Stimulated activated naive CD8-positive, alpha-beta T cell treated with anti-CD3 and anti-CD28 coated beads, Interleukin-15, Interleukin-2, amounts not matched to agents 100 ng/mL and 50 ng/mL, for 24 hours (primary cell): ENCODE results near the gene WFIKKN1.

Source experiments
- H3K27ac Mint-ChIP-seq: one replicate; pipeline ENCODE4 v1.8.0; 2021; ENCODE audit warnings: mild to moderate bottlenecking, mixed read lengths
- H3K27me3 Mint-ChIP-seq: one replicate; pipeline ENCODE4 v1.8.0; 2021; ENCODE audit warnings: mixed read lengths
- H3K36me3 Mint-ChIP-seq: one replicate; pipeline ENCODE4 v1.8.0; 2021; ENCODE audit warnings: low read depth, mixed read lengths
- H3K4me1 Mint-ChIP-seq: one replicate; pipeline ENCODE4 v1.8.0; 2021; ENCODE audit warnings: low read depth, mixed read lengths
- H3K4me3 Mint-ChIP-seq: one replicate; pipeline ENCODE4 v1.8.0; 2021; ENCODE audit warnings: mild to moderate bottlenecking, mixed read lengths
- H3K9me3 Mint-ChIP-seq: one replicate; pipeline ENCODE4 v1.8.0; 2021; ENCODE audit warnings: mixed read lengths

WFIKKN1 gene

GRCh38 chr16:608019-608418 lies 22.8 kb upstream of the WFIKKN1 start:
- no peaks in the 10 kb centered on the region for H3K27me3 Mint-ChIP-seq
- peaks cover 4% of the 10 kb centered on the region for H3K36me3 Mint-ChIP-seq
- H3K9me3 Mint-ChIP-seq, result no peaks in the 10 kb centered on the region
- peak overlapping the region; percentile 48 for H3K4me3 Mint-ChIP-seq
- peaks cover 21% of the 10 kb centered on the region for H3K4me1 Mint-ChIP-seq
- peak overlapping the region; percentile 84 for H3K27ac Mint-ChIP-seq

GRCh38 chr16:609316-609715 lies 21.5 kb upstream of the WFIKKN1 start:
- no peak overlapping the region for H3K27ac Mint-ChIP-seq
- no peak overlapping the region for H3K4me3 Mint-ChIP-seq
- H3K4me1 Mint-ChIP-seq, result peaks cover 15% of the 10 kb centered on the region
- H3K36me3 Mint-ChIP-seq, result peaks cover 3% of the 10 kb centered on the region
- no peaks in the 10 kb centered on the region for H3K27me3 Mint-ChIP-seq
- no peaks in the 10 kb centered on the region for H3K9me3 Mint-ChIP-seq

- Mint-ChIP-seq H3K4me1 (peaks cover 15% of the 10 kb centered on the region), H3K27ac (no peak overlapping the region), H3K36me3 (no peaks in the 10 kb centered on the region), H3K4me3 (no peak overlapping the region), H3K9me3 (no peaks in the 10 kb centered on the region), H3K27me3 (no peaks in the 10 kb centered on the region)
Measured at GRCh38 chr16:609984-610383, 20.8 kb upstream of the WFIKKN1 start.

- no peak overlapping the region for H3K27ac Mint-ChIP-seq
Measured at GRCh38 chr16:610513-611381, 20.0 kb upstream of the WFIKKN1 start.

GRCh38 chr16:615122-615521 lies 15.7 kb upstream of the WFIKKN1 start:
- H3K27me3 Mint-ChIP-seq, result no peaks in the 10 kb centered on the region
- no peak overlapping the region for H3K27ac Mint-ChIP-seq
- no peaks in the 10 kb centered on the region for H3K36me3 Mint-ChIP-seq
- H3K9me3 Mint-ChIP-seq, result no peaks in the 10 kb centered on the region
- no peak overlapping the region for H3K4me3 Mint-ChIP-seq
- H3K4me1 Mint-ChIP-seq, result peaks cover 6% of the 10 kb centered on the region

More at GRCh38 chr16:610513-611381, 20.0 kb upstream of the WFIKKN1 start:
- Mint-ChIP-seq H3K4me1 (peaks cover 15% of the 10 kb centered on the region), H3K9me3 (no peaks in the 10 kb centered on the region), H3K27me3 (no peaks in the 10 kb centered on the region), H3K36me3 (no peaks in the 10 kb centered on the region), H3K4me3 (no peak overlapping the region)

GRCh38 chr16:616733-617586 lies 13.8 kb upstream of the WFIKKN1 start:
- Mint-ChIP-seq H3K4me1 (no peaks in the 10 kb centered on the region), H3K4me3 (no peak overlapping the region), H3K36me3 (no peaks in the 10 kb centered on the region), H3K27ac (no peak overlapping the region), H3K9me3 (no peaks in the 10 kb centered on the region), H3K27me3 (no peaks in the 10 kb centered on the region)

GRCh38 chr16:617855-618254 lies 12.9 kb upstream of the WFIKKN1 start:
- H3K4me3 Mint-ChIP-seq, result no peak overlapping the region
- H3K27ac Mint-ChIP-seq, result no peak overlapping the region
- H3K36me3 Mint-ChIP-seq, result no peaks in the 10 kb centered on the region
- H3K27me3 Mint-ChIP-seq, result no peaks in the 10 kb centered on the region
- no peaks in the 10 kb centered on the region for H3K4me1 Mint-ChIP-seq
- H3K9me3 Mint-ChIP-seq, result no peaks in the 10 kb centered on the region

- Mint-ChIP-seq H3K27me3 (no peaks in the 10 kb centered on the region), H3K27ac (no peak overlapping the region), H3K36me3 (no peaks in the 10 kb centered on the region), H3K4me1 (no peaks in the 10 kb centered on the region), H3K9me3 (no peaks in the 10 kb centered on the region), H3K4me3 (no peak overlapping the region)
Measured at GRCh38 chr16:619476-620100, 11.2 kb upstream of the WFIKKN1 start.

- Mint-ChIP-seq H3K4me1 (no peaks in the 10 kb centered on the region), H3K27me3 (no peaks in the 10 kb centered on the region), H3K4me3 (no peak overlapping the region), H3K9me3 (no peaks in the 10 kb centered on the region), H3K27ac (no peak overlapping the region), H3K36me3 (no peaks in the 10 kb centered on the region)
Measured at GRCh38 chr16:620700-621525, 9.9 kb upstream of the WFIKKN1 start.

GRCh38 chr16:621526-622105 lies 9.2 kb upstream of the WFIKKN1 start:
- Mint-ChIP-seq H3K27me3 (no peaks in the 10 kb centered on the region), H3K27ac (no peak overlapping the region), H3K4me3 (no peak overlapping the region), H3K36me3 (no peaks in the 10 kb centered on the region), H3K9me3 (no peaks in the 10 kb centered on the region), H3K4me1 (no peaks in the 10 kb centered on the region)

- Mint-ChIP-seq H3K27ac (no peak overlapping the region), H3K4me3 (no peak overlapping the region), H3K36me3 (no peaks in the 10 kb centered on the region)
Measured at GRCh38 chr16:622920-623280, 7.9 kb upstream of the WFIKKN1 start.

GRCh38 chr16:624526-625070 lies 6.2 kb upstream of the WFIKKN1 start:
- H3K4me3 Mint-ChIP-seq, result no peak overlapping the region
- no peaks in the 10 kb centered on the region for H3K9me3 Mint-ChIP-seq
- H3K36me3 Mint-ChIP-seq, result no peaks in the 10 kb centered on the region
- no peaks in the 10 kb centered on the region for H3K27me3 Mint-ChIP-seq
- H3K27ac Mint-ChIP-seq, result no peak overlapping the region
- no peaks in the 10 kb centered on the region for H3K4me1 Mint-ChIP-seq

More at GRCh38 chr16:622920-623280, 7.9 kb upstream of the WFIKKN1 start:
- no peaks in the 10 kb centered on the region for H3K9me3 Mint-ChIP-seq
- H3K27me3 Mint-ChIP-seq, result no peaks in the 10 kb centered on the region
- H3K4me1 Mint-ChIP-seq, result no peaks in the 10 kb centered on the region

GRCh38 chr16:625117-625976 lies 5.4 kb upstream of the WFIKKN1 start:
- H3K4me1 Mint-ChIP-seq, result no peaks in the 10 kb centered on the region
- no peak overlapping the region for H3K27ac Mint-ChIP-seq
- no peak overlapping the region for H3K4me3 Mint-ChIP-seq
- H3K36me3 Mint-ChIP-seq, result no peaks in the 10 kb centered on the region
- no peaks in the 10 kb centered on the region for H3K9me3 Mint-ChIP-seq
- no peaks in the 10 kb centered on the region for H3K27me3 Mint-ChIP-seq
